ENCODE data around the gene RPS6KA5. TPM values are rescaled to one million over a fixed set of nuclear protein-coding genes. Genes with fewer than 3 reads are reported as not detected.

Gene RPS6KA5
- total RNA-seq, 2 donors from 2014 or later = 3.3 to 5.1 TPM

GRCh38 chr14:91063119-91063518, 2.7 kb upstream of the RPS6KA5 start:
- DNase-seq = no peak
- H3K9ac ChIP-seq (ENCODE audit: extremely low read depth, low read length, poor library complexity, severe bottlenecking) = no peak overlapping the region
- Mint-ChIP-seq H3K27me3 (ENCODE audit: insufficient read depth) (no peaks in the 10 kb centered on the region), H3K4me3 (no peak overlapping the region), H3K9me3 (no peaks in the 10 kb centered on the region), H3K4me1 (peaks cover 5% of the 10 kb centered on the region), H3K36me3 (ENCODE audit: low read depth) (no peaks in the 10 kb centered on the region), H3K27ac (no peak overlapping the region)
- no peak for TF ChIP-seq CTCF (conservative IDR thresholded peaks at IDR 0.05)
- H3K4me1 ChIP-seq (ENCODE audit: control insufficient read depth, insufficient read depth, low read length) = no peaks in the 10 kb centered on the region
- H3K9me3 ChIP-seq (ENCODE audit: control insufficient read depth, low read length) = no peaks in the 10 kb centered on the region
- H3K27me3 ChIP-seq (ENCODE audit: control insufficient read depth, insufficient read depth, low read length, poor library complexity, severe bottlenecking) = no peaks in the 10 kb centered on the region
- no peaks in the 10 kb centered on the region for H3K36me3 ChIP-seq (ENCODE audit: control insufficient read depth, insufficient read depth, low read length)
- H3K4me3 ChIP-seq (ENCODE audit: low read length) = no peak overlapping the region
- H3K27ac ChIP-seq (ENCODE audit: low read depth, low read length) = no peak overlapping the region

- 86 to 100% methylated on average over 1 to 2 of the region's 2 CpGs for WGBS, 2 experiments (ENCODE audit: insufficient coverage in 1 of 2, insufficient read length in 1 of 2)
- Histone ChIP-seq H3K4me3 (ENCODE audit: low read length) (no peak overlapping the region), H3K27ac (ENCODE audit: low read depth, low read length) (no peak overlapping the region)
Observed at GRCh38 chr14:91062600-91062999, 2.2 kb upstream of the RPS6KA5 start.

GRCh38 chr14:91061056-91061887, 831 bp upstream of the RPS6KA5 start:
- peak overlapping the region; percentile 47 for H3K27ac ChIP-seq (ENCODE audit: low read depth, low read length)
- no peak for DNase-seq

More at GRCh38 chr14:91062600-91062999, 2.2 kb upstream of the RPS6KA5 start:
- no peak for TF ChIP-seq CTCF (conservative IDR thresholded peaks at IDR 0.05)
- peaks cover 5% of the 10 kb centered on the region for H3K4me1 Mint-ChIP-seq
- Histone ChIP-seq H3K27me3 (ENCODE audit: control insufficient read depth, insufficient read depth, low read length, poor library complexity, severe bottlenecking) (no peaks in the 10 kb centered on the region), H3K9ac (ENCODE audit: extremely low read depth, low read length, poor library complexity, severe bottlenecking) (no peak overlapping the region), H3K36me3 (ENCODE audit: control insufficient read depth, insufficient read depth, low read length) (no peaks in the 10 kb centered on the region), H3K9me3 (ENCODE audit: control insufficient read depth, low read length) (no peaks in the 10 kb centered on the region), H3K4me1 (ENCODE audit: control insufficient read depth, insufficient read depth, low read length) (no peaks in the 10 kb centered on the region)
- no peak overlapping the region for H3K4me3 Mint-ChIP-seq
- H3K27me3 Mint-ChIP-seq (ENCODE audit: insufficient read depth) = no peaks in the 10 kb centered on the region
- H3K9me3 Mint-ChIP-seq = no peaks in the 10 kb centered on the region
- no peak overlapping the region for H3K27ac Mint-ChIP-seq
- no peaks in the 10 kb centered on the region for H3K36me3 Mint-ChIP-seq (ENCODE audit: low read depth)
- DNase-seq = no peak

More at GRCh38 chr14:91061056-91061887, 831 bp upstream of the RPS6KA5 start:
- no peak for TF ChIP-seq CTCF (conservative IDR thresholded peaks at IDR 0.05)
- no peak overlapping the region for H3K4me3 Mint-ChIP-seq
- no peak overlapping the region for H3K27ac Mint-ChIP-seq
- H3K9ac ChIP-seq (ENCODE audit: extremely low read depth, low read length, poor library complexity, severe bottlenecking) = peak overlapping the region; percentile 74
- 2 to 4% methylated on average over 20 to 26 of the region's 26 CpGs for WGBS, 2 experiments (ENCODE audit: insufficient coverage in 1 of 2, insufficient read length in 1 of 2)
- H3K4me1 ChIP-seq (ENCODE audit: control insufficient read depth, insufficient read depth, low read length) = no peaks in the 10 kb centered on the region
- H3K4me1 Mint-ChIP-seq = peaks cover 5% of the 10 kb centered on the region
- H3K9me3 ChIP-seq (ENCODE audit: control insufficient read depth, low read length) = no peaks in the 10 kb centered on the region
- no peaks in the 10 kb centered on the region for H3K9me3 Mint-ChIP-seq
- H3K36me3 ChIP-seq (ENCODE audit: control insufficient read depth, insufficient read depth, low read length) = no peaks in the 10 kb centered on the region
- no peaks in the 10 kb centered on the region for H3K27me3 Mint-ChIP-seq (ENCODE audit: insufficient read depth)
- H3K4me3 ChIP-seq (ENCODE audit: low read length) = peak overlapping the region; percentile 94
- no peaks in the 10 kb centered on the region for H3K27me3 ChIP-seq (ENCODE audit: control insufficient read depth, insufficient read depth, low read length, poor library complexity, severe bottlenecking)
- no peaks in the 10 kb centered on the region for H3K36me3 Mint-ChIP-seq (ENCODE audit: low read depth)

Data from endodermal cell (in vitro differentiated cells).